Effector CD8-positive, alpha-beta T cell (primary cell): ENCODE measurements around the gene CDH15.
"Not testable (repeated sequence)": the region's sequence is repeated elsewhere in the genome, so short reads cannot be mapped to it uniquely, and the experiment has no call there.

Experiments
- DNase-seq: peaks from one replicate; lab custom pipeline; 2025; lab: John Stamatoyannopoulos, UW

Gene CDH15

DNA sequence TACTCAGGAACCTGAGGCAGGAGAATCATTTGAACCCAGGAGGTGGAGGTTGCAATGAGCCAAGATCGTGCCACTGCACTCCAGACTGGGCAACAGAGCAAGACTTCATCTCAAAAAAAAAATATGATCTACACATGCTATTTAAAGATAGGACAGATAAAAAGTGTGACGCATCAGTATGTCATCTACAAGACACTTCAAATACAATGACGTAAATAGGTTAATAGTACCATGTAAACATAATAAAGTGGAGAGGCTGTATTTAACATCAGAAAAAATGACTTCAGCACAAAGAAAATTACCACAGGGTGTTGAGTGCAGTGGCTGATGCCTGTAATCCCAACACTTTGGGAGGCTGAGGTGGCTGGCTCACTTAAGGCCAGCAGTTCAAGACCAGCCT is 66.2 kb downstream of the CDH15 start:
- no peak for DNase-seq

DNA sequence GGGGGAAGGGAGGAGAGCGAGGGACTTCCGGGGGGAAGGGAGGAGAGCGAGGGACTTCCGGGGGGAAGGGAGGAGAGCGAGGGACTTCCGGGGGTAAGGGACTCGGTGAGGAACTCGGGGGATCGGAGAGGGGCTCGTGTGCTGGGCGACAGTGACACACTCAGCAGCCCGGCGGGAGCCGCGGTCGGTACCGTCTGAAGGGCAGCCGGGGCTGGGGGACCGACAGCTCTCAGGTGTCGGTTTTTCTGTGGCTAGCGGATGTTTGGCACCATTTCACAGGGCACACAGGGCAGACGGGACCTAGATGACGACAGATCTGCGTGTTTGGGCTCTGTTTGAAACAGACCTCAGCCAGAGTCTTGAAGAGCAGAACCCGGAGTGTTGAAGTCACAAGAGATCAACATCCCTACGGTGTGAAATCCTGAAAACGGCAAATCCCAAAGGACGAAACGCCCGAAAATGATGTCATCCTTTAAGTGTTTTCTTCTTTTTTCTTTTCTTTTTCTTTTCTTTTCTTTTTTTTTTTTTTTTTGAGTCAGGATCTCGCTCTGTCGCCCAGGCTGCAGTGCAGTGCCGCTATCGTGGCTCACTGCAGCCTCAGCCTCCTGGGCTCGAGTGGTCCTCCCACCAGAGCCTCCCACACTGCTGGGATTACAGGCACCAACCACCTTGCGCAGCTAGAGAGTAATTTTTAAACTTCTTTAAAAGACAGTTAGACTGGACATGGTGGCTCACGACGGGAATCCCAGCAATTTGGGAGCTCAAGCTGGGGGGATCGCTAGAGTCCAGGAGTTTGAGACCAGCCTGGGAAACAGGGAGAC is 69.8 kb downstream of the CDH15 start:
- peak; percentile 72 for DNase-seq

DNA sequence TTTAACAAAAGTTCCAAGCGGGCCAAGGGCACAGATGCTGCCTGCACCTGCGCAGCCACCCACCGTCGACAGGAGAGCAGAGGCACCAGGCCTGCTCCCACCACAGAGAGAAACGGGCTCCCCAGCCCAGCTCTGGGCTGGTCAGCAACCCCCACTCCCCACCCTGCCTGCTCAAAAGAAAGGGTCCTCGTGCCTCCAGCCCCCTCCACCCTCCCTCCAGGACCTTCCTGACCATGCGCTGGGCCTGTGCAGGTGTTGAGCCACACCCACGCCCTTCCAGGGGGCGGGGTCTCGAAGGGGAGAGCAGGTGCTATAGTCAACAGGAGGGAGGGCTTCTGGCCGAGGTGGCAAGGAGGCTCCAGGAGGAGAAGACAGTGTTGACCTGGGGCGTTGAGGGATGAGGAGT is 71.2 kb downstream of the CDH15 start:
- no peak for DNase-seq

DNA sequence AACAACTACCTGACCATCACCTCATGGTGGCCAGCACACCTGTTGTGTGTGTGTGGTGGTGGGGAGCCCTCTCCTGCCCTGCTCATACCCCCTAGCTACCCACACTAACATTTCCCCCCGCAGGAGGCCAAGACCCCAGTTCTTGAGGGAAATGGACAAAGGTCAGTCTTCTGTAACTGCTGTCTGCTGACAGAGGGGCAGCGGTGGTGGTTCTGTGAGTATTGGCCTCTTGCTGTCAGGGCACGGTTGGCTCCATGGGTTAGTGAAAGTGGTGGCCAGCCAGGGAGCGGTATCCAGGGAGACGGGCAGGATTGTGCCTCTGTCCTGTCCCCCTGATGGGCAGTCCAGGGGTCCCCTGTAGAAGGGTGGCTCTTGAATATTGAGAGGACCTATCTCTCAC is 72.1 kb downstream of the CDH15 start:
- DNase-seq = no peak

DNA sequence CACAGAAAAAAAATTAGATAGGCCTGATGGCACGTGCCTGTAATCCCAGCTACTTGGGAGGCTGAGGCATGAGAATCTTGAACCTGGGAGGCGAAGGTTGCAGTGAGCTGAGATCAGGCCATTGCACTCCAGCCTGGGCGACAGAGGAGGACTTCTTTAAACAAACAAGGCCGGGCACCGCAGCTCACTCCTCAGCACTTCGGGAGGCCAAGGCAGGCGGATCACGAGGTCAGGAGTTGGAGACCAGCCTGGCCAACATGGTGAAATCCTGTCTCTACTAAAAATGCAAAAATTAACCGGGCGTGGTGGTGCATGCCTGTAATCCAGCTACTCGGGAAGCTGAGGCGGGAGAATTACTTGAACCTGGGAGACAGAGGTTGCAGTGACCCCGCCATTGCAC is 72.7 kb downstream of the CDH15 start:
- DNase-seq = not testable (repeated sequence)

DNA sequence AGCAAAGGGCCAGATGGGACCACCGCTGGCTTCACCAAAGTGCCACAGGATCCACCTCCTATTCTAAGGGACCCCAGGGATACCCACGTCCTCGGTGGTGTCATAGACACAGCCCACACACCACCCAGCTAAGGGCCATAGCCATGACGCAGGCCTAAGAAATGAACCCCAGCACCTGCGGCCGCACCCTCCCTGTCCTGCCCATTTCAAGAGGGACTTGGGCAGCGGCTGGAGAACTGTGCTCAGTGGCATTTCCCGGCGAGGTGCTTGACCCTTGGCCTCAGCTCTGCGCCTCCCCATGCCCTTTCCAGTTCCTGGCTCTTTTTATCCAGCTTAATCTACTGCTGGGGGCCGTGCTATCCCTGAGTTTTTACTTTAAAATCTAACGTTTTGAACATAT is 73.2 kb downstream of the CDH15 start:
- DNase-seq = no peak
